GM23338 (cell line): Measurements from ENCODE around the gene SOS1. TPM values are rescaled to one million over a fixed set of nuclear protein-coding genes. Genes with fewer than 3 reads are reported as not detected.

Experiments
- ATAC-seq: fragments of 200-7000 bp; cut with Tn5 transposase; 3 replicates; pipeline ENCODE4 v1.9.1; 2020
- DNase-seq: peaks from one replicate; pipeline ENCODE4 v3.0.0-alpha.2; 2015; ENCODE audit warnings: low spot score
- H2AFZ ChIP-seq: fragments of 200-600 bp; sonication (generic); 2 replicates; pipeline ENCODE4 v1.8.0; 2016; ENCODE audit warnings: antibody characterized with exemption, mild to moderate bottlenecking, moderate library complexity
- H3F3A ChIP-seq: fragments of 200-600 bp; sonication (generic); replicated peaks from 2 replicates; pipeline ENCODE4 v1.8.0; 2017; ENCODE audit warnings: antibody characterized with exemption, mixed run types, low read depth
- H3K27ac ChIP-seq: fragments of 200-600 bp; sonication (generic); 2 replicates; pipeline ENCODE4 v1.6.1; 2016; ENCODE audit warnings: low read depth
- H3K27me3 ChIP-seq: fragments of 200-600 bp; sonication (generic); 2 replicates; pipeline ENCODE4 v1.8.0; 2016; ENCODE audit warnings: mild to moderate bottlenecking, mixed run types, moderate library complexity; ENCODE audit not compliant: insufficient read depth
- H3K36me3 ChIP-seq: fragments of 200-600 bp; sonication (generic); 2 replicates; pipeline ENCODE4 v1.8.0; 2016; ENCODE audit warnings: mild to moderate bottlenecking; ENCODE audit not compliant: insufficient read depth
- H3K4me1 ChIP-seq: fragments of 200-600 bp; sonication (generic); 2 replicates; pipeline ENCODE4 v1.8.0; 2016; ENCODE audit warnings: mild to moderate bottlenecking, moderate library complexity; ENCODE audit not compliant: insufficient read depth
- H3K4me2 ChIP-seq: fragments of 200-600 bp; sonication (generic); 2 replicates; pipeline ENCODE4 v1.7.1; 2017; ENCODE audit warnings: mixed run types
- H3K4me3 ChIP-seq: fragments of 200-600 bp; sonication (generic); 2 replicates; pipeline ENCODE4 v1.6.1; 2016; ENCODE audit warnings: mixed run types
- H3K79me2 ChIP-seq: fragments of 200-600 bp; sonication (generic); replicated peaks from 2 replicates; pipeline ENCODE4 v1.8.0; 2017; ENCODE audit warnings: mild to moderate bottlenecking; ENCODE audit not compliant: insufficient read depth
- H3K9me2 ChIP-seq: fragments of 200-600 bp; sonication (generic); 2 replicates; pipeline ENCODE4 v1.8.0; 2017; ENCODE audit not compliant: insufficient read depth
- H4K20me1 ChIP-seq: fragments of 200-600 bp; sonication (generic); replicated peaks from 2 replicates; pipeline ENCODE4 v1.8.0; 2017; ENCODE audit warnings: mild to moderate bottlenecking; ENCODE audit not compliant: insufficient read depth
- H3K27ac Mint-ChIP-seq: 2 replicates; pipeline ENCODE4 v1.8.0; 2020; ENCODE audit warnings: inconsistent platforms, mild to moderate bottlenecking, moderate library complexity, mixed read lengths
- H3K27me3 Mint-ChIP-seq: 3 replicates; pipeline ENCODE4 v1.8.0; 2022; ENCODE audit warnings: low read depth, mild to moderate bottlenecking, moderate library complexity, mixed read lengths, inconsistent platforms; ENCODE audit not compliant: insufficient read depth, poor library complexity
- H3K36me3 Mint-ChIP-seq: 3 replicates; pipeline ENCODE4 v1.8.0; 2021; ENCODE audit warnings: low read depth, mild to moderate bottlenecking, inconsistent platforms, moderate library complexity, mixed read lengths
- H3K4me1 Mint-ChIP-seq: 3 replicates; pipeline ENCODE4 v1.8.0; 2020; ENCODE audit warnings: mild to moderate bottlenecking, inconsistent platforms, mixed read lengths
- H3K4me3 Mint-ChIP-seq: 3 replicates; pipeline ENCODE4 v1.8.0; 2021; ENCODE audit warnings: moderate library complexity, mild to moderate bottlenecking, inconsistent platforms, mixed read lengths
- H3K9me3 Mint-ChIP-seq: 3 replicates; pipeline ENCODE4 v1.8.0; 2020; ENCODE audit warnings: moderate library complexity, mild to moderate bottlenecking, inconsistent platforms, mixed read lengths
- CREB1 ChIP-seq: fragments of 250-450 bp; sonication (Bioruptor Pico); IDR thresholded peaks from 2 replicates; pipeline ENCODE4 v1.5.0; 2020; ENCODE audit warnings: low read depth, mild to moderate bottlenecking, moderate library complexity
- CTCF ChIP-seq, 2 experiments: fragments of 200-600 bp in 1 of 2; sonication (generic) in 1 of 2; conservative IDR thresholded peaks; 2 replicates each; pipeline versions ENCODE4 v1.5.1 to v1.6.1; 2016 to 2017; ENCODE audit warnings: antibody characterized with exemption in 2 of 2, low read depth in 2 of 2, mild to moderate bottlenecking in 2 of 2, moderate library complexity in 1 of 2
- EZH2 ChIP-seq: fragments of 200-600 bp; sonication (generic); IDR thresholded peaks from one replicate; pipeline ENCODE4 v1.8.0; 2017; ENCODE audit warnings: antibody characterized with exemption, mild to moderate bottlenecking, low read depth; ENCODE audit not compliant: unreplicated experiment
- EZH2phosphoT487 ChIP-seq: fragments of 200-600 bp; sonication (generic); IDR thresholded peaks from one replicate; pipeline ENCODE4 v1.8.1; 2018; ENCODE audit warnings: antibody characterized with exemption; ENCODE audit not compliant: unreplicated experiment
- JUNB ChIP-seq: IDR thresholded peaks from one replicate; pipeline ENCODE4 v1.6.1; 2016; ENCODE audit warnings: antibody characterized with exemption; ENCODE audit not compliant: unreplicated experiment
- NANOG ChIP-seq: IDR thresholded peaks from 2 replicates; pipeline ENCODE4 v1.6.1; 2016; ENCODE audit warnings: antibody characterized with exemption, borderline replicate concordance
- POLR2AphosphoS5 ChIP-seq: IDR thresholded peaks from 2 replicates; pipeline ENCODE4 v1.6.1; 2016; ENCODE audit warnings: antibody characterized with exemption, low read depth
- REST ChIP-seq: IDR thresholded peaks from one replicate; pipeline ENCODE4 v1.6.1; 2018; ENCODE audit warnings: antibody characterized with exemption; ENCODE audit not compliant: unreplicated experiment
- STAT1 ChIP-seq: IDR thresholded peaks from one replicate; pipeline ENCODE4 v1.6.1; 2016; ENCODE audit warnings: antibody characterized with exemption; ENCODE audit not compliant: unreplicated experiment
- ZNF331 ChIP-seq: fragments of 250-450 bp; sonication (Bioruptor Pico); IDR thresholded peaks from 2 replicates; pipeline ENCODE4 v1.5.0; 2020; ENCODE audit warnings: low read depth, mild to moderate bottlenecking, moderate library complexity
- polyA plus RNA-seq: library from polyadenylated mRNA; unstranded; fragments of >200 nt; fragmentation: Nextera tagmentation; extraction: Ambion mirVana; gene quantifications from 2 replicates; pipeline ENCODE4 v1.2.1, GENCODE V29; 2016
- total RNA-seq: library from RNA; depleted of rRNA; stranded (reverse); fragments of >200 nt; shearing (Covaris generic); gene quantifications from 2 replicates; pipeline ENCODE4 v1.2.3, GENCODE V29; 2014
- TF ChIP-seq, protein P1 (sequence below): IDR thresholded peaks from 2 replicates; pipeline ENCODE4 v1.6.1; 2016; ENCODE audit warnings: antibody characterized with exemption

Gene SOS1
- total and polyA plus RNA-seq, 2 experiments from 2014 or later: 13.4 to 21.9 TPM

GRCh38 chr2:39013871-39014270 is 107.0 kb downstream of the SOS1 start (continued):
- TF ChIP-seq CREB1 (no peak), POLR2AphosphoS5 (no peak), ZNF331 (CRISPR knock-in tag) (no peak), NANOG (no peak)

DNA sequence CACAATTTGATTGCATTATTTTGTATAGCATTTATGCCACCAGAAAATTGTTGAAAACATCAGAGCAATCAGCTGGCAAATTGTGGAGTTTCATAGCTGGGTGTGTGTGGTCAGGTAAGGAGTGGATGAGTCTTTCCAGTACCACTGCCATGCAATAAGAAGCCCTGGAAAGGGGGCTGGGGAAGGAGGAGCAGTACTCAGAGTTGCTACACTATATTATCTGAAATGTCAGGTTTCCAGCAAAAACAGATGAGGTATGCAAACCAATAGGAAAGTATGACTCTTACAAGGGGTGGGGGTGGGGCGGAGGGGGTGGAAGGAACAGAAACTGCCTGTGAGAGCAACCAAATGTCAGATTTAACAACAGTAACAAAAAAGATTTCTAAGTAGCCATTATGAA is 112.2 kb downstream of the SOS1 start:
- no peaks in the 10 kb centered on the region for H3K79me2 ChIP-seq
- Mint-ChIP-seq H3K36me3 (peaks cover 28% of the 10 kb centered on the region), H3K9me3 (no peaks in the 10 kb centered on the region), H3K27ac (0 out of 2 replicates have a peak overlapping the region, but pooled peaks have one; percentile 37), H3K27me3 (no peaks in the 10 kb centered on the region), H3K4me1 (peaks cover 18% of the 10 kb centered on the region), H3K4me3 (no peak overlapping the region)
- no peak for TF ChIP-seq NANOG
- no peak for TF ChIP-seq CREB1
- no peak for TF ChIP-seq STAT1
- no peak for TF ChIP-seq CTCF (conservative IDR thresholded peaks at IDR 0.05; ENCODE audit: low read depth in 2 of 2)
- TF ChIP-seq, protein P1, sequence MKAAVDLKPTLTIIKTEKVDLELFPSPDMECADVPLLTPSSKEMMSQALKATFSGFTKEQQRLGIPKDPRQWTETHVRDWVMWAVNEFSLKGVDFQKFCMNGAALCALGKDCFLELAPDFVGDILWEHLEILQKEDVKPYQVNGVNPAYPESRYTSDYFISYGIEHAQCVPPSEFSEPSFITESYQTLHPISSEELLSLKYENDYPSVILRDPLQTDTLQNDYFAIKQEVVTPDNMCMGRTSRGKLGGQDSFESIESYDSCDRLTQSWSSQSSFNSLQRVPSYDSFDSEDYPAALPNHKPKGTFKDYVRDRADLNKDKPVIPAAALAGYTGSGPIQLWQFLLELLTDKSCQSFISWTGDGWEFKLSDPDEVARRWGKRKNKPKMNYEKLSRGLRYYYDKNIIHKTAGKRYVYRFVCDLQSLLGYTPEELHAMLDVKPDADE: no peak
- DNase-seq (no peak), ATAC-seq (peak; percentile 48)
- no peaks in the 10 kb centered on the region for H3K27me3 ChIP-seq
- H3K9me2 ChIP-seq: no peaks in the 10 kb centered on the region
- H2AFZ ChIP-seq: no peak overlapping the region
- H3K27ac ChIP-seq: 0 out of 2 replicates have a peak overlapping the region, but pooled peaks have one; percentile 39
- no peaks in the 10 kb centered on the region for H4K20me1 ChIP-seq
- H3K4me3 ChIP-seq: no peak overlapping the region
- peaks cover 18% of the 10 kb centered on the region for H3K36me3 ChIP-seq
- 0 out of 2 replicates have a peak, but pooled peaks cover 4% of the 10 kb centered on the region for H3F3A ChIP-seq
- peaks cover 25% of the 10 kb centered on the region for H3K4me1 ChIP-seq
- 0 out of 2 replicates have a peak overlapping the region, but pooled peaks have one; percentile 33 for H3K4me2 ChIP-seq

DNA sequence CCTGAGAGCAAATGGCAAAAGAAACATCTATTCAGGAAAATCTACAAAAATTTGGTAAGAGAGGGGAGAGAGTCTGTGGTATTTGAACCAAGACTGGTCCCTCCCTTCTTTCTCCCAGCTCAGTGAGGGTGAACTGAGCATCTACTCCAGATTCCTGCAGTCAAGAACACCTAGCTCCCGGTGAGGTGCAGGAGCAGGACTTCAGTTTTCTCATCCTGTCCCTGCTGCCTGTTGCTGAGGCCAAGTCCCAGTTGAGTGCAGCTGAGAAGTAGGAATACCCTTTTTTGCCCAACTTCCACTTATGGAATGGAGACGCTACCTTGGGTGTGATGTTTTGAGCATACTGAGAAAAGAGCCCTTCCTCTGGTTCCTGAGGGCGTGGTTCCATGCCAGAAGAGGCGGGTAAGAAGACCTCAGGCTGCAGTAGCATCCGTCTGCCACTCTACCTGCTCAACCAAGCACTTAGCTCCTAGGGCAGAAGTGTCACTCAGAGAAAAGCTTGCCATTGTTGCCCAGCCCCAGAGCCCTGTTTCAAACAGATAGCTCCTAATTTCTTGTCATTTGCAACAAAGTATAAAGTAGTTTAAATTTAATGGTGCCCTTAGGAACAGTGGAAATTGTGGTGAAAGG is 112.9 kb downstream of the SOS1 start:
- peaks cover 18% of the 10 kb centered on the region for H3K4me1 Mint-ChIP-seq
- H3K36me3 Mint-ChIP-seq: peaks cover 28% of the 10 kb centered on the region
- H3K4me3 Mint-ChIP-seq: no peak overlapping the region
- Histone ChIP-seq H2AFZ (no peak overlapping the region), H3K4me2 (peak overlapping the region; percentile 33; the same call in 1 of the 2 replicates), H3F3A (0 out of 2 replicates have a peak, but pooled peaks cover 4% of the 10 kb centered on the region), H3K9me2 (no peaks in the 10 kb centered on the region), H3K27me3 (no peaks in the 10 kb centered on the region), H3K27ac (0 out of 2 replicates have a peak overlapping the region, but pooled peaks have one; percentile 39), H3K4me3 (no peak overlapping the region), H3K36me3 (peaks cover 18% of the 10 kb centered on the region), H3K79me2 (no peaks in the 10 kb centered on the region), H3K4me1 (peaks cover 25% of the 10 kb centered on the region), H4K20me1 (no peaks in the 10 kb centered on the region)
- peak overlapping the region; percentile 37; the same call in 1 of the 2 replicates for H3K27ac Mint-ChIP-seq
- H3K27me3 Mint-ChIP-seq: no peaks in the 10 kb centered on the region
- H3K9me3 Mint-ChIP-seq: no peaks in the 10 kb centered on the region
- peak; percentile 97 for ATAC-seq
- peak; percentile 50 for DNase-seq
- no peak for TF ChIP-seq NANOG
- TF ChIP-seq, protein P1: no peak
- no peak for TF ChIP-seq CREB1
- TF ChIP-seq STAT1: no peak
- no peak for TF ChIP-seq EZH2phosphoT487
- no peak for TF ChIP-seq JUNB
- TF ChIP-seq EZH2: no peak
- TF ChIP-seq REST: no peak
- TF ChIP-seq ZNF331 (CRISPR knock-in tag): no peak
